ENCODE data around the gene NFKB1. TPM values are rescaled to one million over a fixed set of nuclear protein-coding genes. Genes with fewer than 3 reads are reported as not detected.

Gene NFKB1
- total and polyA plus RNA-seq, 10 of the 15 experiments (the other 5 are each of a cell fraction or from before 2014, with no cell fraction given): 8.7 to 110 (median 57.3) TPM

DNA sequence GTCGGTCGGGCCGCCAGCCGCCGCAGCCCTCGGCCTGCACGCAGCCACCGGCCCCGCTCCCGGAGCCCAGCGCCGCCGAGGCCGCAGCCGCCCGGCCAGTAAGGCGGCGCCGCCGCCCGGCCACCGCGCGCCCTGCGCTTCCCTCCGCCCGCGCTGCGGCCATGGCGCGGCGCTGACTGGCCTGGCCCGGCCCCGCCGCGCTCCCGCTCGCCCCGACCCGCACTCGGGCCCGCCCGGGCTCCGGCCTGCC is 213 bp downstream of the NFKB1 start:
- RAD21 ChIA-PET (ENCODE audit: unreplicated experiment): interaction anchor here (1.7 to 1.9 kb wide), 3 partner anchors 20 to 83 kb away, joined by 4 to 6 read pairs (median 5); no protein-coding TSS in a partner anchor
- no peak for FAIRE-seq
- Histone ChIP-seq H3K27ac (ENCODE audit: control insufficient read depth, insufficient read depth) (peak overlapping the region; percentile 97), H3K4me2 (ENCODE audit: control insufficient read depth, insufficient read depth) (no peak overlapping the region; the same call in 1 of the 2 replicates), H3K79me2 (ENCODE audit: control insufficient read depth, insufficient read depth, low read length) (peaks cover 49% of the 10 kb centered on the region), H3K4me1 (ENCODE audit: control insufficient read depth, insufficient read depth, low read length) (peaks cover 3% of the 10 kb centered on the region; the same call in 1 of the 2 replicates), H3K4me3 (peak overlapping the region; percentile 75), H3K27me3 (replicated peaks in 1 of 2; ENCODE audit: control insufficient read depth in 2 of 2, insufficient read depth in 2 of 2, low read length in 1 of 2) (no peaks in the 10 kb centered on the region), H2AFZ (ENCODE audit: control insufficient read depth, low read depth, low read length) (no peak overlapping the region), H3K36me3 (ENCODE audit: control insufficient read depth in 2 of 2, insufficient read depth in 2 of 2, low read length in 1 of 2) (no peaks in the 10 kb centered on the region), H3K9me3 (replicated peaks; ENCODE audit: control insufficient read depth, insufficient read depth, low read length) (no peaks in the 10 kb centered on the region), H4K20me1 (ENCODE audit: control insufficient read depth, insufficient read depth) (no peaks in the 10 kb centered on the region), H3K9ac (ENCODE audit: control insufficient read depth, insufficient read depth, low read length) (peak overlapping the region; percentile 99)
- POLR2A ChIA-PET: interaction anchor here (0.7 to 1.9 kb wide), 3 partner anchors 45 to 517 kb away, joined by 3 to 5 read pairs (median 4); no protein-coding TSS in a partner anchor
- CTCF ChIA-PET: interaction anchor here (1.4 to 1.9 kb wide), 2 partner anchors 78 to 157 kb away, joined by 5 read pairs; partner anchors contain the start of gene SLC39A8
- WGBS (ENCODE audit: insufficient coverage, insufficient replicate concordance, low lambda C conversion rate, missing lambda C conversion rate): 2% methylated on average over 13 of the region's 44 CpGs
- peak; percentile 10 for ATAC-seq
- BruUV-seq (replicated peaks): no TSS peak
- SMC1A ChIA-PET (ENCODE audit: uncharacterized antibody, unreplicated experiment): interaction anchor here (1.9 to 2.0 kb wide), 3 partner anchors 10 to 78 kb away, joined by 7 to 8 read pairs (median 7); no protein-coding TSS in a partner anchor
- no peak for DNase-seq (ENCODE audit: low read depth, low spot score)
- intact Hi-C loops (cut with micrococcal nuclease; ENCODE audit: unreplicated experiment): loop anchor here (1.0 to 5.0 kb wide), 4 partner anchors 41 to 367 kb away; partner anchors contain the start of gene CISD2
- in situ Hi-C loops (cut with MboI): no loop called here
- no peak for TF ChIP-seq IRF4 (IDR thresholded peaks at IDR 0.05; ENCODE audit: low read depth, low read length)
- TF ChIP-seq TCF3 (IDR thresholded peaks at IDR 0.05; ENCODE audit: borderline replicate concordance, insufficient read depth, low read depth, low read length): no peak
- 0 out of 2 replicates have a peak, but pooled peaks have one; percentile 12 for TF ChIP-seq YY1 (IDR thresholded peaks at IDR 0.05; ENCODE audit: low read depth, low read length)
- no peak for TF ChIP-seq SMC3 (IDR thresholded peaks at IDR 0.05; ENCODE audit: borderline replicate concordance, low read length)
- TF ChIP-seq SIN3A (IDR thresholded peaks at IDR 0.05; ENCODE audit: low read depth, low read length): no peak
- TF ChIP-seq RAD21 (IDR thresholded peaks at IDR 0.05; ENCODE audit: insufficient read depth, low read depth, low read length): no peak
- TF ChIP-seq, protein P1, sequence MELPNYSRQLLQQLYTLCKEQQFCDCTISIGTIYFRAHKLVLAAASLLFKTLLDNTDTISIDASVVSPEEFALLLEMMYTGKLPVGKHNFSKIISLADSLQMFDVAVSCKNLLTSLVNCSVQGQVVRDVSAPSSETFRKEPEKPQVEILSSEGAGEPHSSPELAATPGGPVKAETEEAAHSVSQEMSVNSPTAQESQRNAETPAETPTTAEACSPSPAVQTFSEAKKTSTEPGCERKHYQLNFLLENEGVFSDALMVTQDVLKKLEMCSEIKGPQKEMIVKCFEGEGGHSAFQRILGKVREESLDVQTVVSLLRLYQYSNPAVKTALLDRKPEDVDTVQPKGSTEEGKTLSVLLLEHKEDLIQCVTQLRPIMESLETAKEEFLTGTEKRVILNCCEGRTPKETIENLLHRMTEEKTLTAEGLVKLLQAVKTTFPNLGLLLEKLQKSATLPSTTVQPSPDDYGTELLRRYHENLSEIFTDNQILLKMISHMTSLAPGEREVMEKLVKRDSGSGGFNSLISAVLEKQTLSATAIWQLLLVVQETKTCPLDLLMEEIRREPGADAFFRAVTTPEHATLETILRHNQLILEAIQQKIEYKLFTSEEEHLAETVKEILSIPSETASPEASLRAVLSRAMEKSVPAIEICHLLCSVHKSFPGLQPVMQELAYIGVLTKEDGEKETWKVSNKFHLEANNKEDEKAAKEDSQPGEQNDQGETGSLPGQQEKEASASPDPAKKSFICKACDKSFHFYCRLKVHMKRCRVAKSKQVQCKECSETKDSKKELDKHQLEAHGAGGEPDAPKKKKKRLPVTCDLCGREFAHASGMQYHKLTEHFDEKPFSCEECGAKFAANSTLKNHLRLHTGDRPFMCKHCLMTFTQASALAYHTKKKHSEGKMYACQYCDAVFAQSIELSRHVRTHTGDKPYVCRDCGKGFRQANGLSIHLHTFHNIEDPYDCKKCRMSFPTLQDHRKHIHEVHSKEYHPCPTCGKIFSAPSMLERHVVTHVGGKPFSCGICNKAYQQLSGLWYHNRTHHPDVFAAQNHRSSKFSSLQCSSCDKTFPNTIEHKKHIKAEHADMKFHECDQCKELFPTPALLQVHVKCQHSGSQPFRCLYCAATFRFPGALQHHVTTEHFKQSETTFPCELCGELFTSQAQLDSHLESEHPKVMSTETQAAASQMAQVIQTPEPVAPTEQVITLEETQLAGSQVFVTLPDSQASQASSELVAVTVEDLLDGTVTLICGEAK (IDR thresholded peaks at IDR 0.05; ENCODE audit: borderline replicate concordance): no peak
- TF ChIP-seq SMARCA5 (IDR thresholded peaks at IDR 0.05): peak; percentile 70; the same call in 1 of the 2 replicates
- TF ChIP-seq SMAD5 (IDR thresholded peaks at IDR 0.05; ENCODE audit: low read depth): no peak
- TF ChIP-seq, protein P2, sequence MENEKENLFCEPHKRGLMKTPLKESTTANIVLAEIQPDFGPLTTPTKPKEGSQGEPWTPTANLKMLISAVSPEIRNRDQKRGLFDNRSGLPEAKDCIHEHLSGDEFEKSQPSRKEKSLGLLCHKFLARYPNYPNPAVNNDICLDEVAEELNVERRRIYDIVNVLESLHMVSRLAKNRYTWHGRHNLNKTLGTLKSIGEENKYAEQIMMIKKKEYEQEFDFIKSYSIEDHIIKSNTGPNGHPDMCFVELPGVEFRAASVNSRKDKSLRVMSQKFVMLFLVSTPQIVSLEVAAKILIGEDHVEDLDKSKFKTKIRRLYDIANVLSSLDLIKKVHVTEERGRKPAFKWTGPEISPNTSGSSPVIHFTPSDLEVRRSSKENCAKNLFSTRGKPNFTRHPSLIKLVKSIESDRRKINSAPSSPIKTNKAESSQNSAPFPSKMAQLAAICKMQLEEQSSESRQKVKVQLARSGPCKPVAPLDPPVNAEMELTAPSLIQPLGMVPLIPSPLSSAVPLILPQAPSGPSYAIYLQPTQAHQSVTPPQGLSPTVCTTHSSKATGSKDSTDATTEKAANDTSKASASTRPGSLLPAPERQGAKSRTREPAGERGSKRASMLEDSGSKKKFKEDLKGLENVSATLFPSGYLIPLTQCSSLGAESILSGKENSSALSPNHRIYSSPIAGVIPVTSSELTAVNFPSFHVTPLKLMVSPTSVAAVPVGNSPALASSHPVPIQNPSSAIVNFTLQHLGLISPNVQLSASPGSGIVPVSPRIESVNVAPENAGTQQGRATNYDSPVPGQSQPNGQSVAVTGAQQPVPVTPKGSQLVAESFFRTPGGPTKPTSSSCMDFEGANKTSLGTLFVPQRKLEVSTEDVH (IDR thresholded peaks at IDR 0.05; ENCODE audit: low read depth, partially characterized antibody): no peak
- TF ChIP-seq, protein P3, sequence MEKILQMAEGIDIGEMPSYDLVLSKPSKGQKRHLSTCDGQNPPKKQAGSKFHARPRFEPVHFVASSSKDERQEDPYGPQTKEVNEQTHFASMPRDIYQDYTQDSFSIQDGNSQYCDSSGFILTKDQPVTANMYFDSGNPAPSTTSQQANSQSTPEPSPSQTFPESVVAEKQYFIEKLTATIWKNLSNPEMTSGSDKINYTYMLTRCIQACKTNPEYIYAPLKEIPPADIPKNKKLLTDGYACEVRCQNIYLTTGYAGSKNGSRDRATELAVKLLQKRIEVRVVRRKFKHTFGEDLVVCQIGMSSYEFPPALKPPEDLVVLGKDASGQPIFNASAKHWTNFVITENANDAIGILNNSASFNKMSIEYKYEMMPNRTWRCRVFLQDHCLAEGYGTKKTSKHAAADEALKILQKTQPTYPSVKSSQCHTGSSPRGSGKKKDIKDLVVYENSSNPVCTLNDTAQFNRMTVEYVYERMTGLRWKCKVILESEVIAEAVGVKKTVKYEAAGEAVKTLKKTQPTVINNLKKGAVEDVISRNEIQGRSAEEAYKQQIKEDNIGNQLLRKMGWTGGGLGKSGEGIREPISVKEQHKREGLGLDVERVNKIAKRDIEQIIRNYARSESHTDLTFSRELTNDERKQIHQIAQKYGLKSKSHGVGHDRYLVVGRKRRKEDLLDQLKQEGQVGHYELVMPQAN (conservative IDR thresholded peaks at IDR 0.05): no peak
